Measurements from ENCODE around the gene RUVBL2.

RUVBL2 gene

GRCh38 chr19:49004964-49005614 is 11.4 kb downstream of the RUVBL2 start:
- Histone ChIP-seq H3K36me3 (peaks cover 68% of the 10 kb centered on the region), H3K27me3 (ENCODE audit: insufficient read depth, low read depth, severe bottlenecking) (no peaks in the 10 kb centered on the region), H3K4me3 (ENCODE audit: low read depth, low read length) (no peak overlapping the region), H3K9me3 (ENCODE audit: severe bottlenecking) (no peaks in the 10 kb centered on the region), H3K27ac (no peak overlapping the region)
- DNase-seq = no peak
- TF ChIP-seq CTCF (IDR thresholded peaks at IDR 0.05; ENCODE audit: low read depth, low read length) = no peak

DNA sequence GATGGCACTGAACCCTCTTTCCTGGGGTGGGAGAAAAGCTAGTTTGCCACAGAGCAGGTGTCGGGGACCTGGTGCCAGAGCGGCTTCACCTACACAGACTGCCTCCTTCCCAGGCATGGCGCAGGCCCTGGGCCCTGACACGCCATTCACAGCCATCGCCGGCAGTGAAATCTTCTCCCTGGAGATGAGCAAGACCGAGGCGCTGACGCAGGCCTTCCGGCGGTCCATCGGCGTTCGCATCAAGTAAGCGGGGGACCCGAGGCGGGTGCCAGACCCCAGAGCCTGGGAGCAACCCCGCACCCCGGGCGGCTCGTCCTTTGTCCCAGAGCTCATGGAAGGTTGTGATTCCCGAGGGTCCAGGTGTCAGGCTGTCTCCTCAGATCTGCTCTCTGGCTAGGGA is 13.2 kb downstream of the RUVBL2 start:
- no peak for TF ChIP-seq CTCF (IDR thresholded peaks at IDR 0.05; ENCODE audit: low read depth, low read length)
- DNase-seq = no peak
- Histone ChIP-seq H3K27ac (no peak overlapping the region), H3K9me3 (ENCODE audit: severe bottlenecking) (no peaks in the 10 kb centered on the region), H3K4me3 (ENCODE audit: low read depth, low read length) (no peak overlapping the region), H3K27me3 (ENCODE audit: insufficient read depth, low read depth, severe bottlenecking) (no peaks in the 10 kb centered on the region), H3K36me3 (peaks cover 77% of the 10 kb centered on the region)

DNA sequence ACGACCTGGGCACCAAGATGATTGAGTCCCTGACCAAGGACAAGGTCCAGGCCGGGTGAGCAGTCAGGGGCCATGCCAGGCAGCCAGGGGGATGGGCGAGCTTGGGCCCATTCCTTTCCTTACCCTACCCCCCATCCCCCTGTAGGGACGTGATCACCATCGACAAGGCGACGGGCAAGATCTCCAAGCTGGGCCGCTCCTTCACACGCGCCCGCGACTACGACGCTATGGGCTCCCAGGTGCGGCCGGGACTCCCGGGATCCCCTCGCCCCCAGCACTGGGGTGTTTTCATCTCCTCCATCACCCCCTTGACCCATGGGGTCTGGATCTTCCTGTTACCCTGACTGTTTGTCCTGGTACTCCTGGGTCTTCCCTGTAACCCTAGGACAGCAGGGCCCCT is 16.1 kb downstream of the RUVBL2 start:
- Histone ChIP-seq H3K27me3 (ENCODE audit: insufficient read depth, low read depth, severe bottlenecking) (no peaks in the 10 kb centered on the region), H3K36me3 (peaks cover 75% of the 10 kb centered on the region), H3K27ac (no peak overlapping the region), H3K9me3 (ENCODE audit: severe bottlenecking) (no peaks in the 10 kb centered on the region), H3K4me3 (ENCODE audit: low read depth, low read length) (no peak overlapping the region)
- no peak for DNase-seq
- TF ChIP-seq CTCF (IDR thresholded peaks at IDR 0.05; ENCODE audit: low read depth, low read length) = no peak

DNA sequence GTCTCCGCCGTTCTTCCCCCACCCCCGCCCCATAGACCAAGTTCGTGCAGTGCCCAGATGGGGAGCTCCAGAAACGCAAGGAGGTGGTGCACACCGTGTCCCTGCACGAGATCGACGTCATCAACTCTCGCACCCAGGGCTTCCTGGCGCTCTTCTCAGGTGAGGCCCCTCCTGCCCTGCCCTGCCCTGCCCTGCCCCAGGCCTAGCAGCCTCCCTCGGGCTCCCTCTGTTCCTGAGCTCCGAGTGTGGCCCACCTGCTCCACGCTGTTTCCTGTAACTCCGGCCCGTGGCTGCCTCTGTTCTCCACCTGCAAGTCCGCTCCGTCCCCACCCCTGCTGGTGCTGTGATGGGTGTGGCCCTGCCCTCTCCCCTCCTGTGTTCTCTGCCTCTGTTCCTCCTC is 16.8 kb downstream of the RUVBL2 start:
- Histone ChIP-seq H3K27me3 (ENCODE audit: insufficient read depth, low read depth, severe bottlenecking) (no peaks in the 10 kb centered on the region), H3K9me3 (ENCODE audit: severe bottlenecking) (no peaks in the 10 kb centered on the region), H3K36me3 (peaks cover 75% of the 10 kb centered on the region), H3K4me3 (ENCODE audit: low read depth, low read length) (no peak overlapping the region), H3K27ac (no peak overlapping the region)
- DNase-seq = no peak
- TF ChIP-seq CTCF (IDR thresholded peaks at IDR 0.05; ENCODE audit: low read depth, low read length) = no peak

DNA sequence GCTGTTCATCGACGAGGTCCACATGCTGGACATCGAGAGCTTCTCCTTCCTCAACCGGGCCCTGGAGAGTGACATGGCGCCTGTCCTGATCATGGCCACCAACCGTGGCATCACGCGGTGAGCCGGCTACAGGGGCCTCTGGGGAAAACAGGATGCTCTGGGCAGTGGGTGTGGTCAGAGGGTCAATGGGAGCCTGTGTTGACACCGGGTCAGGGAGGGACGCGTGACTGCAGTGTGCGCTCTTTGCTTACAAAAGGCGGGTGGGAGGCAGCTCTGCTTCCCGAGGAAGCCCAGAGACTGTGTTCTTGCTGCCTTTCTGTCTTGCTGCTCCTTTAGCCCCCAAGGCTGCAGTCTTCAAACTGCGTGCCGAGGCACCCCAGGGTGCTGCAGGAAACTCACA is 17.5 kb downstream of the RUVBL2 start:
- no peak overlapping the region for H3K27ac ChIP-seq
- no peaks in the 10 kb centered on the region for H3K27me3 ChIP-seq (ENCODE audit: insufficient read depth, low read depth, severe bottlenecking)
- H3K9me3 ChIP-seq (ENCODE audit: severe bottlenecking) = no peaks in the 10 kb centered on the region
- H3K36me3 ChIP-seq = peaks cover 78% of the 10 kb centered on the region
- TF ChIP-seq CTCF (IDR thresholded peaks at IDR 0.05; ENCODE audit: low read depth, low read length) = no peak
- no peak overlapping the region for H3K4me3 ChIP-seq (ENCODE audit: low read depth, low read length)
- DNase-seq = no peak
